HG02943 (cell line): ENCODE data around the gene SLC26A2.

Experiments used
- ATAC-seq: cut with Tn5 transposase; IDR thresholded peaks from one replicate; pipeline ENCODE4 v1.9.1; 2021; ENCODE audit warnings: mild to moderate bottlenecking, low read depth, moderate library complexity; ENCODE audit not compliant: unreplicated experiment

The SLC26A2 gene

GRCh38 chr5:149959406-149960236 lies 937 bp upstream of the SLC26A2 start:
- ATAC-seq, result no peak

- ATAC-seq, result no peak
Observed at GRCh38 chr5:149961186-149961685, 678 bp downstream of the SLC26A2 start.

GRCh38 chr5:149961957-149962409 lies 1.4 kb downstream of the SLC26A2 start:
- ATAC-seq, result no peak

GRCh38 chr5:149962601-149963300 lies 2.2 kb downstream of the SLC26A2 start:
- no peak for ATAC-seq

GRCh38 chr5:149963729-149964128 lies 3.2 kb downstream of the SLC26A2 start:
- no peak for ATAC-seq

GRCh38 chr5:149966946-149967345 lies 6.4 kb downstream of the SLC26A2 start:
- no peak for ATAC-seq

GRCh38 chr5:149969181-149969930 lies 8.8 kb downstream of the SLC26A2 start:
- no peak for ATAC-seq

- no peak for ATAC-seq
Observed at GRCh38 chr5:149975409-149975808, 14.9 kb downstream of the SLC26A2 start.

GRCh38 chr5:149979896-149980295 lies 19.3 kb downstream of the SLC26A2 start:
- no peak for ATAC-seq

GRCh38 chr5:149981206-149981605 lies 20.6 kb downstream of the SLC26A2 start:
- ATAC-seq, result no peak

- no peak for ATAC-seq
Observed at GRCh38 chr5:149982505-149982904, 21.9 kb downstream of the SLC26A2 start.

- no peak for ATAC-seq
Observed at GRCh38 chr5:149988126-149988525, 27.6 kb downstream of the SLC26A2 start.

GRCh38 chr5:149990518-149991376 lies 30.2 kb downstream of the SLC26A2 start:
- no peak for ATAC-seq

GRCh38 chr5:149993471-149993870 lies 32.9 kb downstream of the SLC26A2 start:
- ATAC-seq, result no peak

GRCh38 chr5:149995385-149996204 lies 35.0 kb downstream of the SLC26A2 start:
- ATAC-seq, result no peak

GRCh38 chr5:149996205-149996890 lies 35.8 kb downstream of the SLC26A2 start:
- no peak for ATAC-seq

- ATAC-seq, result no peak
Observed at GRCh38 chr5:149998281-149998680, 37.7 kb downstream of the SLC26A2 start.

GRCh38 chr5:149999359-149999758 lies 38.8 kb downstream of the SLC26A2 start:
- no peak for ATAC-seq

- no peak for ATAC-seq
Observed at GRCh38 chr5:149999866-150000255, 39.3 kb downstream of the SLC26A2 start.
